ENCODE results near the gene IGFL2. TPM values are rescaled to one million over a fixed set of nuclear protein-coding genes. Genes with fewer than 3 reads are reported as not detected.
A peak's percentile ranks its signal among the peaks of the same experiment; 100 is the strongest.

IGFL2 gene
- total RNA-seq, 1 experiment from 2014 or later = not detected

DNA sequence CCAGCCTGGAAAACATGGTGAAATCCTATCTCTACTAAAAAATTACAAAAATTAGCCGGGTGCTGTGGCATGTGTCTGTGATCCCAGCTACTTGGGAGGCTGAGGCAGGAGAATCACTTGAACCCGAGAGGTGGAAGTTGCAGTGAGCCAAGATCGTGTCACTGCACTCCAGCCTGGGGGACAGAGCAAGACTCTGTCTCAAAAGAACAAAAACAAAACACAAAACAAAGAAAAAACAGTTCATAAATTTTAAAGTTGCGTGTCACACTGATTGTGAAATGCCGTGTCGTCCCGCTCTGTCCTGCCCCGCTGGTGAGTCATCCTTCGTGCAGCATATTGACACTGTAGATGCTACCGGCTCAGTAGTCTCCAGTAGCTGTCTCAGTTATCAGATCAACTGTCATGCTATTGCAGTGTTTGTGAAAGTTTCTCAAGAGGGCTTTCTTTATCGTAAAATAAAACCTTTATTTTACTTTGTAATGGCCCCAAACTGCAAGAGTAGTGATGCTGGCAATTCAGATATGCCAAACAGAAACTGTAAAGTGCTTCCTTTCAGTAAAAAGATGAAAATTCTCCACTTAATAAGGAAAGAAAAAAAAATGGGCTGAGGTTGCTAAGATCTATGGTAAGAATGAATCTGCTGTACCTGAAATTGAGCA lies 45.1 kb downstream of the IGFL2 start (continued):
- TF ChIP-seq, protein P1, sequence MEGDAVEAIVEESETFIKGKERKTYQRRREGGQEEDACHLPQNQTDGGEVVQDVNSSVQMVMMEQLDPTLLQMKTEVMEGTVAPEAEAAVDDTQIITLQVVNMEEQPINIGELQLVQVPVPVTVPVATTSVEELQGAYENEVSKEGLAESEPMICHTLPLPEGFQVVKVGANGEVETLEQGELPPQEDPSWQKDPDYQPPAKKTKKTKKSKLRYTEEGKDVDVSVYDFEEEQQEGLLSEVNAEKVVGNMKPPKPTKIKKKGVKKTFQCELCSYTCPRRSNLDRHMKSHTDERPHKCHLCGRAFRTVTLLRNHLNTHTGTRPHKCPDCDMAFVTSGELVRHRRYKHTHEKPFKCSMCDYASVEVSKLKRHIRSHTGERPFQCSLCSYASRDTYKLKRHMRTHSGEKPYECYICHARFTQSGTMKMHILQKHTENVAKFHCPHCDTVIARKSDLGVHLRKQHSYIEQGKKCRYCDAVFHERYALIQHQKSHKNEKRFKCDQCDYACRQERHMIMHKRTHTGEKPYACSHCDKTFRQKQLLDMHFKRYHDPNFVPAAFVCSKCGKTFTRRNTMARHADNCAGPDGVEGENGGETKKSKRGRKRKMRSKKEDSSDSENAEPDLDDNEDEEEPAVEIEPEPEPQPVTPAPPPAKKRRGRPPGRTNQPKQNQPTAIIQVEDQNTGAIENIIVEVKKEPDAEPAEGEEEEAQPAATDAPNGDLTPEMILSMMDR (IDR thresholded peaks at IDR 0.05 in 2 of 3, conservative IDR thresholded peaks at IDR 0.05 in 1 of 3; ENCODE audit: borderline replicate concordance in 1 of 3, insufficient read depth in 1 of 3, low read depth in 2 of 3, low read length in 2 of 3) = no peak
- TF ChIP-seq JUND (IDR thresholded peaks at IDR 0.05) (no peak; the same call in 1 of the 2 replicates), TCF7L2 (IDR thresholded peaks at IDR 0.05; ENCODE audit: borderline replicate concordance, extremely low read depth, insufficient read depth, insufficient read length) (no peak), CBX3 (IDR thresholded peaks at IDR 0.05; ENCODE audit: low read depth) (no peak), EZH2phosphoT487 (IDR thresholded peaks at IDR 0.05; ENCODE audit: borderline replicate concordance) (no peak), SP1 (IDR thresholded peaks at IDR 0.05; ENCODE audit: low read depth) (no peak), POLR2A (IDR thresholded peaks at IDR 0.05; ENCODE audit: borderline replicate concordance, extremely low read depth, insufficient read depth, insufficient read length) (no peak), CEBPB (IDR thresholded peaks at IDR 0.05; ENCODE audit: low read depth) (peak; percentile 94), FOSL1 (IDR thresholded peaks at IDR 0.05; ENCODE audit: low read depth) (peak; percentile 69), ZFX (IDR thresholded peaks at IDR 0.05) (no peak)

DNA sequence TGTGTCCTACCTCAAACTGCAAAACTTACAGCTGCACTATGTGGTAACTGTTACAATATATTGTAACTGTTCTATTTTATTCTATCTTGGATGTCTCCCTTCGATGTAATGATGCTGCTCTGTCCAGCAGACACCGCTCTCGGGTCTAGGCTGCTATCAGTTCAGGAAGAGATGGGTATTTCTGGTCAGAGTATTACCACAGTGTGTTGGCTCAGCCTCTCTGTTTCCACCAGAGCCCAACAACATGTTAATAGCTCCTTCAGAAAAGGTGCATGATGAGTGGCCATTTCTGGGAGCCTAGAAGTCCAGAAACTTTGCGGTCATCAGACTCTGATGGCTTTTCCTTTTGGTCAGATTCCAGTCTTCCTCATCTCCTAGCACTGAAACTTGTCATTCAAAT lies 45.6 kb downstream of the IGFL2 start:
- H3K27me3 ChIP-seq (ENCODE audit: insufficient read depth, low read length) = peaks cover 26% of the 10 kb centered on the region; the same call in 1 of the 2 replicates
- TF ChIP-seq, protein P2, sequence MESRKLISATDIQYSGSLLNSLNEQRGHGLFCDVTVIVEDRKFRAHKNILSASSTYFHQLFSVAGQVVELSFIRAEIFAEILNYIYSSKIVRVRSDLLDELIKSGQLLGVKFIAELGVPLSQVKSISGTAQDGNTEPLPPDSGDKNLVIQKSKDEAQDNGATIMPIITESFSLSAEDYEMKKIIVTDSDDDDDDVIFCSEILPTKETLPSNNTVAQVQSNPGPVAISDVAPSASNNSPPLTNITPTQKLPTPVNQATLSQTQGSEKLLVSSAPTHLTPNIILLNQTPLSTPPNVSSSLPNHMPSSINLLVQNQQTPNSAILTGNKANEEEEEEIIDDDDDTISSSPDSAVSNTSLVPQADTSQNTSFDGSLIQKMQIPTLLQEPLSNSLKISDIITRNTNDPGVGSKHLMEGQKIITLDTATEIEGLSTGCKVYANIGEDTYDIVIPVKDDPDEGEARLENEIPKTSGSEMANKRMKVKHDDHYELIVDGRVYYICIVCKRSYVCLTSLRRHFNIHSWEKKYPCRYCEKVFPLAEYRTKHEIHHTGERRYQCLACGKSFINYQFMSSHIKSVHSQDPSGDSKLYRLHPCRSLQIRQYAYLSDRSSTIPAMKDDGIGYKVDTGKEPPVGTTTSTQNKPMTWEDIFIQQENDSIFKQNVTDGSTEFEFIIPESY (IDR thresholded peaks at IDR 0.05; ENCODE audit: extremely low read depth, insufficient replicate concordance, low read length) = no peak
- TF ChIP-seq POLR2AphosphoS5 (IDR thresholded peaks at IDR 0.05; ENCODE audit: low read depth, low read length) (no peak), RAD21 (IDR thresholded peaks at IDR 0.05; ENCODE audit: low read depth) (no peak)
- no peaks in the 10 kb centered on the region for H3K9me2 ChIP-seq (ENCODE audit: insufficient read depth)
- peak overlapping the region; percentile 7 for H2AFZ ChIP-seq (ENCODE audit: low read depth, low read length, poor library complexity, severe bottlenecking)
- H3K9me3 ChIP-seq (ENCODE audit: control insufficient read depth in 1 of 2, insufficient read depth in 1 of 2, low read depth in 1 of 2, low read length in 2 of 2) = no peaks in the 10 kb centered on the region
- ChIA-PET CTCF (interaction anchor here (1.3 to 6.0 kb wide), 2 partner anchors 114 to 115 kb away, joined by 5 to 128 read pairs; no protein-coding TSS in a partner anchor), POLR2A (no interaction called here), RAD21 (ENCODE audit: low non-redundant PET in 1 of 2, low total read pairs in 2 of 2, uncharacterized antibody in 2 of 2, unreplicated experiment in 2 of 2) (no interaction called here)
- intact Hi-C loops (cut with micrococcal nuclease) = loop anchor here (1.0 kb wide), 1 partner anchor 72 kb away; no protein-coding TSS in a partner anchor
- no peak overlapping the region for H3K9ac ChIP-seq (ENCODE audit: low read length)
- no peak overlapping the region for H3K27ac ChIP-seq (ENCODE audit: low read depth, low read length)
- no TSS peak for BruUV-seq (replicated peaks)
- DNase-seq (ENCODE audit: low read depth, low spot score) (no peak), ATAC-seq (no peak)
- H3K79me2 ChIP-seq (ENCODE audit: insufficient read depth, low read length) = no peaks in the 10 kb centered on the region
- no peak overlapping the region for H3K4me3 ChIP-seq (replicated peaks in 1 of 2; ENCODE audit: low read depth in 1 of 2, low read length in 2 of 2)
- H4K20me1 ChIP-seq (ENCODE audit: insufficient read depth) = no peaks in the 10 kb centered on the region
- H3K36me3 ChIP-seq (ENCODE audit: control insufficient read depth in 1 of 2, insufficient read depth in 2 of 2, low read length in 2 of 2) = no peaks in the 10 kb centered on the region
- H3K4me2 ChIP-seq (ENCODE audit: low read length) = peak overlapping the region; percentile 60
- peaks cover 7 to 20% of the 10 kb centered on the region in 2 experiments for H3K4me1 ChIP-seq (ENCODE audit: control insufficient read depth in 1 of 2, insufficient read depth in 2 of 2, low read length in 2 of 2)
